Measurements from ENCODE around the gene E2F7. TPM values are rescaled to one million over a fixed set of nuclear protein-coding genes. Genes with fewer than 3 reads are reported as not detected.

E2F7 gene
- total RNA-seq, 1 donor from 2014 or later = 0.27 TPM

GRCh38 chr12:77053259-77053658 is 12.1 kb downstream of the E2F7 start:
- Histone ChIP-seq H3K27ac (replicated peaks) (no peak overlapping the region), H3K4me1 (no peaks in the 10 kb centered on the region), H3K36me3 (no peaks in the 10 kb centered on the region), H3K9me3 (replicated peaks) (no peaks in the 10 kb centered on the region), H3K4me3 (no peak overlapping the region), H3K27me3 (ENCODE audit: low read depth) (no peaks in the 10 kb centered on the region)
- intact Hi-C loops (cut with micrococcal nuclease) = no loop called here
- no peak for DNase-seq
- TF ChIP-seq CTCF (IDR thresholded peaks at IDR 0.05; ENCODE audit: borderline replicate concordance) = no peak

GRCh38 chr12:77049767-77050353 is 15.5 kb downstream of the E2F7 start:
- no peak overlapping the region for H3K4me3 ChIP-seq
- intact Hi-C loops (cut with micrococcal nuclease) = no loop called here
- H3K9me3 ChIP-seq (replicated peaks) = no peaks in the 10 kb centered on the region
- no peak overlapping the region for H3K27ac ChIP-seq (replicated peaks)
- H3K36me3 ChIP-seq = no peaks in the 10 kb centered on the region
- peak; percentile 82 for TF ChIP-seq CTCF (IDR thresholded peaks at IDR 0.05; ENCODE audit: borderline replicate concordance)
- DNase-seq = no peak
- H3K4me1 ChIP-seq = no peaks in the 10 kb centered on the region
- H3K27me3 ChIP-seq (ENCODE audit: low read depth) = no peaks in the 10 kb centered on the region

- intact Hi-C loops (cut with micrococcal nuclease) = no loop called here
Measured at GRCh38 chr12:77047341-77048109, 17.8 kb downstream of the E2F7 start.

GRCh38 chr12:77046468-77046867 is 18.9 kb downstream of the E2F7 start:
- Histone ChIP-seq H3K36me3 (no peaks in the 10 kb centered on the region), H3K27me3 (ENCODE audit: low read depth) (no peaks in the 10 kb centered on the region), H3K4me3 (no peak overlapping the region), H3K4me1 (no peaks in the 10 kb centered on the region), H3K27ac (replicated peaks) (no peak overlapping the region), H3K9me3 (replicated peaks) (no peaks in the 10 kb centered on the region)
- DNase-seq = no peak
- intact Hi-C loops (cut with micrococcal nuclease) = no loop called here
- no peak for TF ChIP-seq CTCF (IDR thresholded peaks at IDR 0.05; ENCODE audit: borderline replicate concordance)

More at GRCh38 chr12:77047341-77048109, 17.8 kb downstream of the E2F7 start:
- Histone ChIP-seq H3K4me3 (no peak overlapping the region), H3K4me1 (no peaks in the 10 kb centered on the region), H3K27ac (replicated peaks) (no peak overlapping the region), H3K36me3 (no peaks in the 10 kb centered on the region), H3K27me3 (ENCODE audit: low read depth) (no peaks in the 10 kb centered on the region), H3K9me3 (replicated peaks) (no peaks in the 10 kb centered on the region)
- no peak for DNase-seq
- no peak for TF ChIP-seq CTCF (IDR thresholded peaks at IDR 0.05; ENCODE audit: borderline replicate concordance)

- Histone ChIP-seq H3K4me1 (no peaks in the 10 kb centered on the region), H3K27ac (replicated peaks) (no peak overlapping the region), H3K36me3 (no peaks in the 10 kb centered on the region), H3K4me3 (no peak overlapping the region), H3K9me3 (replicated peaks) (no peaks in the 10 kb centered on the region), H3K27me3 (ENCODE audit: low read depth) (no peaks in the 10 kb centered on the region)
- TF ChIP-seq CTCF (IDR thresholded peaks at IDR 0.05; ENCODE audit: borderline replicate concordance) = no peak
- intact Hi-C loops (cut with micrococcal nuclease) = no loop called here
- no peak for DNase-seq
Measured at GRCh38 chr12:77045183-77045582, 20.2 kb downstream of the E2F7 start.
